GM23338 (cell line): ENCODE results near the gene TBCE.

Experiments used
- CREB1 ChIP-seq: fragments of 250-450 bp; sonication (Bioruptor Pico); IDR thresholded peaks from 2 replicates; pipeline ENCODE4 v1.5.0; 2020; ENCODE audit warnings: low read depth, mild to moderate bottlenecking, moderate library complexity
- CTCF ChIP-seq, 2 experiments: fragments of 200-600 bp in 1 of 2; sonication (generic) in 1 of 2; conservative IDR thresholded peaks; 2 replicates each; pipeline versions ENCODE4 v1.5.1 to v1.6.1; 2016 to 2017; ENCODE audit warnings: antibody characterized with exemption in 2 of 2, low read depth in 2 of 2, mild to moderate bottlenecking in 2 of 2, moderate library complexity in 1 of 2
- ETS1 ChIP-seq: IDR thresholded peaks from 2 replicates; pipeline ENCODE4 v1.6.1; 2016; ENCODE audit warnings: antibody characterized with exemption
- EZH2 ChIP-seq: fragments of 200-600 bp; sonication (generic); IDR thresholded peaks from one replicate; pipeline ENCODE4 v1.8.0; 2017; ENCODE audit warnings: antibody characterized with exemption, mild to moderate bottlenecking, low read depth; ENCODE audit not compliant: unreplicated experiment
- EZH2phosphoT487 ChIP-seq: fragments of 200-600 bp; sonication (generic); IDR thresholded peaks from one replicate; pipeline ENCODE4 v1.8.1; 2018; ENCODE audit warnings: antibody characterized with exemption; ENCODE audit not compliant: unreplicated experiment
- JUNB ChIP-seq: IDR thresholded peaks from one replicate; pipeline ENCODE4 v1.6.1; 2016; ENCODE audit warnings: antibody characterized with exemption; ENCODE audit not compliant: unreplicated experiment
- NANOG ChIP-seq: IDR thresholded peaks from 2 replicates; pipeline ENCODE4 v1.6.1; 2016; ENCODE audit warnings: antibody characterized with exemption, borderline replicate concordance
- POLR2AphosphoS5 ChIP-seq: IDR thresholded peaks from 2 replicates; pipeline ENCODE4 v1.6.1; 2016; ENCODE audit warnings: antibody characterized with exemption, low read depth
- REST ChIP-seq: IDR thresholded peaks from one replicate; pipeline ENCODE4 v1.6.1; 2018; ENCODE audit warnings: antibody characterized with exemption; ENCODE audit not compliant: unreplicated experiment
- STAT1 ChIP-seq: IDR thresholded peaks from one replicate; pipeline ENCODE4 v1.6.1; 2016; ENCODE audit warnings: antibody characterized with exemption; ENCODE audit not compliant: unreplicated experiment
- ZNF114 ChIP-seq: fragments of 250-450 bp; sonication (Bioruptor Pico); IDR thresholded peaks from 2 replicates; pipeline ENCODE4 v1.5.0; 2020; ENCODE audit warnings: mild to moderate bottlenecking, moderate library complexity
- ZNF331 ChIP-seq: fragments of 250-450 bp; sonication (Bioruptor Pico); IDR thresholded peaks from 2 replicates; pipeline ENCODE4 v1.5.0; 2020; ENCODE audit warnings: low read depth, mild to moderate bottlenecking, moderate library complexity

- TF ChIP-seq EZH2 = no peak
- TF ChIP-seq CTCF (conservative IDR thresholded peaks at IDR 0.05; ENCODE audit: low read depth in 2 of 2) = no peak
- no peak for TF ChIP-seq EZH2phosphoT487
- no peak for TF ChIP-seq STAT1
- TF ChIP-seq POLR2AphosphoS5 = no peak
- no peak for TF ChIP-seq NANOG
- TF ChIP-seq REST = no peak
- TF ChIP-seq ZNF331 (CRISPR knock-in tag) = no peak
- no peak for TF ChIP-seq CREB1
- TF ChIP-seq JUNB = no peak
- no peak for TF ChIP-seq ETS1
- no peak for TF ChIP-seq ZNF114 (CRISPR knock-in tag)
Observed at GRCh38 chr1:235330918-235331285, 36.3 kb upstream of the TBCE start.
